ENCODE measurements around the gene RUNX1. TPM values are rescaled to one million over a fixed set of nuclear protein-coding genes. Genes with fewer than 3 reads are reported as not detected.
"Not testable (repeated sequence)": the region's sequence is repeated elsewhere in the genome, so short reads cannot be mapped to it uniquely, and the experiment has no call there.

The RUNX1 gene
- polyA plus RNA-seq, 6 donors from 2014 or later = 8.8 to 20.7 (median 14.6) TPM

DNA sequence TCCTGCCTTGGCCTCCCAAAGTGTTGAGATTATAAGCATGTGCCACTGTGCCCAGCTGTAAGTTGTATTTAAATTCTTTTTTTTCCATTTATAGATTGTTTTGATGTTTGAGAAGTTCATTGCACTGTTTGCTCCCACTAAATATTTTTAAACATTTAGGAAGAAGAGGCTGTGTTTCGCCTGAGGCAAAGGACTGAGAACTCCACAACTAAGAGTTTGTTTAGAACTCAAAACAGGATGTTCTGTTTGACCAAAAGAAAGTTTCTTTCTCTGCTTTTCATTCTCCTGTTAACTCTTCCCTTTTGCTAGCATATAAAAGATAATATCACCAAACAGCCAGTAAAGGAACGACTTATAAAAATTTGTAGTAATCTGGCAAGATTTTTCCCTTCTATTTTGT is 87.0 kb downstream of the RUNX1 start:
- no peaks in the 10 kb centered on the region for H3K27me3 Mint-ChIP-seq
- H3K4me1 Mint-ChIP-seq = peaks cover 37 to 47% (median 45%) of the 10 kb centered on the region in 3 donors
- H3K27ac Mint-ChIP-seq = no peak overlapping the region
- H3K4me3 Mint-ChIP-seq = no peak overlapping the region
- ATAC-seq (ENCODE audit: low read depth in 2 of 2) (no peak), DNase-seq (no peak)
- peaks cover 9 to 26% of the 10 kb centered on the region in 2 donors for H3K36me3 Mint-ChIP-seq
- H3K9me3 Mint-ChIP-seq = no peaks in the 10 kb centered on the region

- H3K27me3 Mint-ChIP-seq = no peaks in the 10 kb centered on the region
- H3K4me3 Mint-ChIP-seq = no peak overlapping the region
- peaks cover 39 to 52% (median 45%) of the 10 kb centered on the region in 3 donors for H3K4me1 Mint-ChIP-seq
- H3K36me3 Mint-ChIP-seq = peaks cover 18 to 34% of the 10 kb centered on the region in 2 donors
- ATAC-seq (ENCODE audit: low read depth in 2 of 2) (no peak), DNase-seq (no peak)
- H3K27ac Mint-ChIP-seq = peak overlapping the region in 1 of 6 donors; percentile 6
- H3K9me3 Mint-ChIP-seq = no peaks in the 10 kb centered on the region
These were observed 88.4 kb downstream of the RUNX1 start for GRCh38 chr21:34960687-34961086.

- Mint-ChIP-seq H3K27ac (peak overlapping the region in 2 of 6 donors; percentile 7 to 67), H3K4me1 (peaks cover 34 to 43% (median 43%) of the 10 kb centered on the region in 3 donors), H3K27me3 (no peaks in the 10 kb centered on the region), H3K36me3 (peaks cover 18 to 36% of the 10 kb centered on the region in 2 donors), H3K9me3 (peaks cover 0 to under 1% (median 0%) of the 10 kb centered on the region in 7 donors), H3K4me3 (no peak overlapping the region)
- DNase-seq (no peak), ATAC-seq (ENCODE audit: low read depth in 2 of 2) (no peak)
These were observed 89.5 kb downstream of the RUNX1 start for GRCh38 chr21:34959607-34960006.

- Mint-ChIP-seq H3K27me3 (no peaks in the 10 kb centered on the region), H3K36me3 (peaks cover 18 to 32% of the 10 kb centered on the region in 2 donors), H3K4me3 (no peak overlapping the region), H3K4me1 (peaks cover 36 to 53% (median 44%) of the 10 kb centered on the region in 3 donors), H3K9me3 (peaks cover 0 to 2% (median 0%) of the 10 kb centered on the region in 7 donors), H3K27ac (no peak overlapping the region)
- DNase-seq (no peak), ATAC-seq (ENCODE audit: low read depth in 2 of 2) (no peak)
These were observed 91.1 kb downstream of the RUNX1 start for GRCh38 chr21:34958040-34958439.

DNA sequence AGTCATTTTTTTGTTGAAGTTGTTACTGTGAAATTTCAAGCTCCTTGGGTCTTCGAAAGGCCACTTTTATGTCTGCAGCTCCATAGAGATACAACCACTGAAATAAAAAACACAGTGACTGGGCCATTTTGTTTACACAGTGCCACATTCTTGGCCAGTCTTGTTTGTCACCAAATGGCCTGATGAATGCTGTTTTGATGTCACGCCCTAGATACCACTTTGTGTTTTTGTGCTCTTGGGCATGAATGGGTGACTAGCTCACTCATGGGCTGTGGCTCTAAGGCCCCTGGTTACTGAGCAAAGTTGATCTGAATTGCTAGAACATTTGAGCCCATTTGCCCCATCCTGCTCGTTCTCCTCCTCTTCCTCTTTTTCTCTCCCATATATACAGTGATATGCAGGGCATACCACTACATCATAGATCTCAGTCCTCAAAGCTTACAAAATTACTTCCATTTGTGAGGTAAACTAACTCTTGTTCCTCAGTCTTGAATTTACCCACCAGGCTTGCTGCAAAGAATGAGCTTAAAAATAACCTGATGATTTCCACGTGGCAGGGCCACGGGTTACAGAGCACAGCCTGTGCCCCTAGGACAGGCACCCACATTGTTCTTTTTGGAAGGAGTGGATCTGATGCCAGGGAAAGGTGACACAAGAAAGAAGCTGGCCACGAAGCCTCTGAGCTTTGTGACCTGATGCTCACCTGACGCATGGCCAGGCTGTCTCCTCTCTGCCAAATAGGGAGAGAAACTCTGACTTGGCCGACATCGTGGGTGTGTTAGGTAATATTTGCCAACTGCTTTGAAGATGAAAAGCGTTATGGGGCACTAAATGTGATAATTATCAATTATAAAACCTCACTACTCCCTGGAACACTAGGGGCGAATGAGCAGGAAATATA is 92.4 kb downstream of the RUNX1 start:
- no peak for DNase-seq
- Mint-ChIP-seq H3K27me3 (no peaks in the 10 kb centered on the region), H3K27ac (peak overlapping the region in 1 of 6 donors; percentile 1), H3K9me3 (peaks cover 0 to 2% (median 0%) of the 10 kb centered on the region in 7 donors), H3K36me3 (peaks cover 18 to 32% of the 10 kb centered on the region in 2 donors), H3K4me1 (peaks cover 31 to 56% (median 46%) of the 10 kb centered on the region in 3 donors), H3K4me3 (peak overlapping the region in 1 of 8 donors; percentile 26)
- ATAC-seq (ENCODE audit: low read depth in 2 of 2) = no peak

- H3K36me3 Mint-ChIP-seq = peaks cover 9 to 21% of the 10 kb centered on the region in 2 donors
- H3K4me3 Mint-ChIP-seq = no peak overlapping the region
- no peak for ATAC-seq (ENCODE audit: low read depth in 2 of 2)
- H3K9me3 Mint-ChIP-seq = peaks cover 0 to 2% (median 0%) of the 10 kb centered on the region in 7 donors
- no peaks in the 10 kb centered on the region for H3K27me3 Mint-ChIP-seq
- peak overlapping the region in 2 of 6 donors; percentile 72 to 83 for H3K27ac Mint-ChIP-seq
- no peak for DNase-seq
- H3K4me1 Mint-ChIP-seq = peaks cover 22 to 54% (median 33%) of the 10 kb centered on the region in 3 donors
These were observed 95.2 kb downstream of the RUNX1 start for GRCh38 chr21:34953950-34954349.

GRCh38 chr21:34952701-34953100 is 96.4 kb downstream of the RUNX1 start:
- peaks cover 9 to 21% of the 10 kb centered on the region in 2 donors for H3K36me3 Mint-ChIP-seq
- H3K27ac Mint-ChIP-seq = peak overlapping the region in 3 of 6 donors; percentile 5 to 74 (median 62)
- DNase-seq (no peak), ATAC-seq (ENCODE audit: low read depth in 2 of 2) (no peak)
- H3K9me3 Mint-ChIP-seq = peaks cover 0 to 2% (median 0%) of the 10 kb centered on the region in 7 donors
- no peaks in the 10 kb centered on the region for H3K27me3 Mint-ChIP-seq
- H3K4me3 Mint-ChIP-seq = no peak overlapping the region
- H3K4me1 Mint-ChIP-seq = peaks cover 26 to 61% (median 30%) of the 10 kb centered on the region in 3 donors

- not testable (repeated sequence) for H3K27ac Mint-ChIP-seq; H3K9me3 Mint-ChIP-seq; H3K27me3 Mint-ChIP-seq; ATAC-seq (ENCODE audit: low read depth in 2 of 2); H3K4me3 Mint-ChIP-seq; DNase-seq
- Mint-ChIP-seq H3K4me1 (peaks cover 30 to 64% (median 36%) of the 10 kb centered on the region in 3 donors), H3K36me3 (peaks cover 9 to 19% of the 10 kb centered on the region in 2 donors)
These were observed 97.2 kb downstream of the RUNX1 start for GRCh38 chr21:34951868-34952267.

DNA sequence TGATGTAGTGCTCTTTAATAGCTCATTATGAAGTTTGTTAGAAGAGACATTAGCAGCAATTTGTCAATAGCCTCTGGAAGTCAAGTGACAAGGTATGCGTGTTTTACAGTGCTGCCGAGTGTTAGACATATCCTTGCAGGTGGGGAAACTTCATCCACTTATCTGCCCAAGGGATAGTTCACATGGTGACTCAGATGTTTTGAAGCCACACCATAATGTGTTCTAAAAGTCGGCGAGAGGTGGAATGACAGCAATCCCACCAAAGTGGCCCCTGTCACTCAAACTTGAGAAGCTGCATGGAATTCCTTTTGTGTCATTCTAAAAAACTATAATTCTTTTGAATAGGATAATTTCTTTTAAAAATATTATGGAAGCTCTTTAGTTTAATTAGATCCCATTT is 98.1 kb downstream of the RUNX1 start:
- Mint-ChIP-seq H3K4me3 (no peak overlapping the region), H3K27ac (no peak overlapping the region), H3K27me3 (no peaks in the 10 kb centered on the region), H3K4me1 (peaks cover 33 to 68% (median 40%) of the 10 kb centered on the region in 3 donors), H3K36me3 (peaks cover 3 to 17% of the 10 kb centered on the region in 2 donors), H3K9me3 (peaks cover 0 to 4% (median 0%) of the 10 kb centered on the region in 7 donors)
- DNase-seq = no peak
- no peak for ATAC-seq (ENCODE audit: low read depth in 2 of 2)

- peak overlapping the region in 1 of 6 donors; percentile 1 for H3K27ac Mint-ChIP-seq
- H3K27me3 Mint-ChIP-seq = no peaks in the 10 kb centered on the region
- DNase-seq (no peak), ATAC-seq (ENCODE audit: low read depth in 2 of 2) (no peak)
- H3K4me1 Mint-ChIP-seq = peaks cover 41 to 68% (median 44%) of the 10 kb centered on the region in 3 donors
- H3K36me3 Mint-ChIP-seq = peaks cover 0 to 9% of the 10 kb centered on the region in 2 donors
- no peak overlapping the region for H3K4me3 Mint-ChIP-seq
- H3K9me3 Mint-ChIP-seq = peaks cover 0 to 4% (median 0%) of the 10 kb centered on the region in 7 donors
These were observed 99.6 kb downstream of the RUNX1 start for GRCh38 chr21:34949499-34949898.

DNA sequence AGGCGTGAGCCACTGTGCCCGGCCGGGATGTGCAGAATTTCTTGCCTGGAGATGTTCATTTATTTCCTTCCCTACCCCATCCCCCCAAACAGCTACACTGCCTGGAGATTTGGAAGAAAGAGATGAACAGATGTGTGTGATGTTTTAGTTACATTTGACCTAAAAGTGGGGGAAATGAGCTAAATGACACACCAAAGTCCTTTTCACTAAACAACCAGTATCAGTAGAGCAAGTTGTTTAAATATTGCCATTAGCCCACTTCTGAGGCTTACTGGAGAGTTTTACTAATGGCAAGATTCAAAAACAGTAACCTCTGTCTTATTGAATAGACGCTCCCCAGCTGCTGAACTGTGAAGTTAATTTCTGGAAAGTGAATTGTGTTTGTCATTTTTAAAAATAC is 100.1 kb downstream of the RUNX1 start:
- no peak overlapping the region for H3K4me3 Mint-ChIP-seq
- peaks cover 0 to 4% (median 0%) of the 10 kb centered on the region in 7 donors for H3K9me3 Mint-ChIP-seq
- no peak overlapping the region for H3K27ac Mint-ChIP-seq
- DNase-seq (no peak), ATAC-seq (ENCODE audit: low read depth in 2 of 2) (no peak)
- H3K36me3 Mint-ChIP-seq = peaks cover 0 to 7% of the 10 kb centered on the region in 2 donors
- H3K4me1 Mint-ChIP-seq = peaks cover 36 to 63% (median 47%) of the 10 kb centered on the region in 3 donors
- no peaks in the 10 kb centered on the region for H3K27me3 Mint-ChIP-seq

DNA sequence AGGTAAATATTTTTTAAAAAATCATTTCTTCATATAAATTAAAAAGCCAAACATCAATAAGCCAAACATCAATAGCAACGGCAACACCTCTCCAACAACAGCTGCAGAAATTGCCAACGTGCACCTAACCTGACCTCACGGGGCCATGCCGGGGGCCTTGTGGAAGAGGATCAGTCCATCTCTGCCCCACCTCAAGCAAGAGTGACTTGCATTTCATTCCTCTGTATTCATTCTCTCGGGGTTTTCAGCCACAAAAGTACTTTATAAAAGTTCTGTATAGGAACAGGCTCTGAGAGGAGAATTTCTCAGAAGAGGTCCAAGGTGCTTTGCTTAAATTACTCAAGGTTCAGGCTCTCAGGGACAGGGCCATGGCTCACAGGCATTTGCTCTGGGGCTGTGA is 100.9 kb downstream of the RUNX1 start:
- no peaks in the 10 kb centered on the region for H3K27me3 Mint-ChIP-seq
- H3K4me1 Mint-ChIP-seq = peaks cover 28 to 60% (median 51%) of the 10 kb centered on the region in 3 donors
- ATAC-seq (ENCODE audit: low read depth in 2 of 2) (no peak), DNase-seq (no peak)
- H3K4me3 Mint-ChIP-seq = peak overlapping the region in 1 of 8 donors; percentile 42
- peaks cover 0 to 4% (median 0%) of the 10 kb centered on the region in 7 donors for H3K9me3 Mint-ChIP-seq
- H3K27ac Mint-ChIP-seq = peak overlapping the region in 1 of 6 donors; percentile 77
- peaks cover 0 to 7% of the 10 kb centered on the region in 2 donors for H3K36me3 Mint-ChIP-seq

- Mint-ChIP-seq H3K4me1 (peaks cover 27 to 63% (median 59%) of the 10 kb centered on the region in 3 donors), H3K9me3 (peaks cover 0 to 4% (median 0%) of the 10 kb centered on the region in 7 donors), H3K27me3 (no peaks in the 10 kb centered on the region), H3K4me3 (peak overlapping the region in 3 of 8 donors; percentile 4 to 17 (median 8)), H3K27ac (peak overlapping the region in 5 of 6 donors; percentile 15 to 88 (median 77)), H3K36me3 (peaks cover 0 to 7% of the 10 kb centered on the region in 2 donors)
- ATAC-seq (ENCODE audit: low read depth in 2 of 2) (peak; percentile 20 to 25), DNase-seq (no peak)
These were observed 102.1 kb downstream of the RUNX1 start for GRCh38 chr21:34946916-34947534.

Measured in naive B cell (primary cell).